Testis (tissue), 2 donors: Measurements from ENCODE around the gene ANKRD44.
A peak's percentile ranks its signal among the peaks of the same experiment; 100 is the strongest.

Experiments
- CTCF ChIP-seq, 3 experiments: fragments of 450-650 bp in 2 of 3; fragments of 200-600 bp in 1 of 3; sonication (generic) in 1 of 3; IDR thresholded peaks; one replicate each; pipeline ENCODE4 v1.5.1; 2016 to 2019; ENCODE audit warnings: antibody characterized with exemption in 3 of 3, mild to moderate bottlenecking in 2 of 3, moderate library complexity in 1 of 3
- POLR2A ChIP-seq: fragments of 450-650 bp; IDR thresholded peaks from one replicate; pipeline ENCODE4 v1.6.1; 2017; ENCODE audit warnings: antibody characterized with exemption, mild to moderate bottlenecking, moderate library complexity

- TF ChIP-seq POLR2A (no peak), CTCF (IDR thresholded peaks at IDR 0.05) (peak in 1 of 3 experiments; percentile 16)
These were observed 234.7 kb downstream of the ANKRD44 start for GRCh38 chr2:197075754-197076337.
